ENCODE measurements around the gene UQCRC1.

DNA sequence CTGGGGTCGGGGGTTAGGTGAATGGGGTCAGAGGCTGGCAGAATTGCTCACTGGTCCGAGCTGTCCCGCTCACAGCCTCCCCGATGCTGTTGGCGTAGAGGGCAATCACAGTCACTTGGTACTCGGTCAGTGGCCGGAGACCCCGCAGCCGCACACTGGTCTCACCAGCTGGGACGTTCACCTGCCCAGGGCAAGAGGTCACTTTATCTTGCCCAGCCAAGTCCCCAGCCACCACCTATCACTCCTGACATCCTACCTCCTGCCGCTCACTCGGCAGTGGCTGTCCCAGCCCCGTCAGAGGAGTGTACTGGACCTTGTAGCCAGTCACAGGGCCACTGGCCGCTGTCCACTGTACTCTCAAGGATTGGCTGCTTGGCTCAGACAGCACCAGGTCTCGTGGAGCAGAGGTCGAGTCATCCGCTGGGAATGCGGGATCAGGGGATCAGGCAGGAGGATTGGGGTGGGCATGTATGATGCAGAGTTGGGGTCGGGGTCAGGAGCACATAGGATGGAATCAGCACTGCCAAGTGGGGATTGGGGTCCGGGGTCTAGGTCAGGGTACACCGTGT, 16.8 kb downstream of the UQCRC1 start:
- TF ChIP-seq SIN3A (IDR thresholded peaks at IDR 0.05; ENCODE audit: borderline replicate concordance, insufficient read depth, low read length), result no peak
- TF ChIP-seq, protein P1, sequence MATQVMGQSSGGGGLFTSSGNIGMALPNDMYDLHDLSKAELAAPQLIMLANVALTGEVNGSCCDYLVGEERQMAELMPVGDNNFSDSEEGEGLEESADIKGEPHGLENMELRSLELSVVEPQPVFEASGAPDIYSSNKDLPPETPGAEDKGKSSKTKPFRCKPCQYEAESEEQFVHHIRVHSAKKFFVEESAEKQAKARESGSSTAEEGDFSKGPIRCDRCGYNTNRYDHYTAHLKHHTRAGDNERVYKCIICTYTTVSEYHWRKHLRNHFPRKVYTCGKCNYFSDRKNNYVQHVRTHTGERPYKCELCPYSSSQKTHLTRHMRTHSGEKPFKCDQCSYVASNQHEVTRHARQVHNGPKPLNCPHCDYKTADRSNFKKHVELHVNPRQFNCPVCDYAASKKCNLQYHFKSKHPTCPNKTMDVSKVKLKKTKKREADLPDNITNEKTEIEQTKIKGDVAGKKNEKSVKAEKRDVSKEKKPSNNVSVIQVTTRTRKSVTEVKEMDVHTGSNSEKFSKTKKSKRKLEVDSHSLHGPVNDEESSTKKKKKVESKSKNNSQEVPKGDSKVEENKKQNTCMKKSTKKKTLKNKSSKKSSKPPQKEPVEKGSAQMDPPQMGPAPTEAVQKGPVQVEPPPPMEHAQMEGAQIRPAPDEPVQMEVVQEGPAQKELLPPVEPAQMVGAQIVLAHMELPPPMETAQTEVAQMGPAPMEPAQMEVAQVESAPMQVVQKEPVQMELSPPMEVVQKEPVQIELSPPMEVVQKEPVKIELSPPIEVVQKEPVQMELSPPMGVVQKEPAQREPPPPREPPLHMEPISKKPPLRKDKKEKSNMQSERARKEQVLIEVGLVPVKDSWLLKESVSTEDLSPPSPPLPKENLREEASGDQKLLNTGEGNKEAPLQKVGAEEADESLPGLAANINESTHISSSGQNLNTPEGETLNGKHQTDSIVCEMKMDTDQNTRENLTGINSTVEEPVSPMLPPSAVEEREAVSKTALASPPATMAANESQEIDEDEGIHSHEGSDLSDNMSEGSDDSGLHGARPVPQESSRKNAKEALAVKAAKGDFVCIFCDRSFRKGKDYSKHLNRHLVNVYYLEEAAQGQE (IDR thresholded peaks at IDR 0.05; ENCODE audit: insufficient read depth in 1 of 2, low read depth in 2 of 2, low read length in 2 of 2), result no peak
- no peak for TF ChIP-seq TAF1 (IDR thresholded peaks at IDR 0.05; ENCODE audit: borderline replicate concordance, insufficient read depth, low read length)
- TF ChIP-seq POLR2AphosphoS5 (IDR thresholded peaks at IDR 0.05; ENCODE audit: low read depth, low read length), result no peak
- no peak for TF ChIP-seq FOXP2 (optimal IDR thresholded peaks at IDR 0.05; ENCODE audit: borderline replicate concordance, extremely low read depth, extremely low read length, insufficient read depth)
